ENCODE data around the gene PNRC2. TPM values are rescaled to one million over a fixed set of nuclear protein-coding genes. Genes with fewer than 3 reads are reported as not detected.

The PNRC2 gene
- total and polyA plus RNA-seq, 8 donors: 79.0 to 266 (median 238) TPM

- DNase-seq (no peak), ATAC-seq (no peak)
- Histone ChIP-seq H3K4me3 (no peak overlapping the region), H3K27ac (no peak overlapping the region), H3K4me1 (peaks cover 4 to 29% of the 10 kb centered on the region in 2 donors), H3K27me3 (no peaks in the 10 kb centered on the region), H3K36me3 (peaks cover 0 to 63% of the 10 kb centered on the region in 2 donors), H3K9me3 (no peaks in the 10 kb centered on the region)
- intact Hi-C loops (cut with DNase I): no loop called here
- TF ChIP-seq CTCF (IDR thresholded peaks at IDR 0.05): no peak
These were observed 7.4 kb downstream of the PNRC2 start for GRCh38 chr1:23966973-23967493.

GRCh38 chr1:23967871-23968270, 8.2 kb downstream of the PNRC2 start:
- TF ChIP-seq CTCF (IDR thresholded peaks at IDR 0.05): no peak
- Histone ChIP-seq H3K27me3 (no peaks in the 10 kb centered on the region), H3K4me3 (no peak overlapping the region), H3K36me3 (peaks cover 0 to 71% of the 10 kb centered on the region in 2 donors), H3K9me3 (no peaks in the 10 kb centered on the region), H3K27ac (peak overlapping the region in 1 of 2 donors; percentile 5), H3K4me1 (peaks cover 4 to 28% of the 10 kb centered on the region in 2 donors)
- ATAC-seq (peak; percentile 75), DNase-seq (no peak)
- intact Hi-C loops (cut with DNase I): no loop called here

- intact Hi-C loops (cut with DNase I): no loop called here
- no peak overlapping the region for H3K27ac ChIP-seq
These were observed 17.7 kb downstream of the PNRC2 start for GRCh38 chr1:23977187-23977853.

GRCh38 chr1:23977854-23978191, 18.2 kb downstream of the PNRC2 start:
- intact Hi-C loops (cut with DNase I): no loop called here
- peaks cover 30 to 62% of the 10 kb centered on the region in 2 donors for H3K4me1 ChIP-seq
- H3K27ac ChIP-seq: no peak overlapping the region
- peak overlapping the region in 1 of 2 donors; percentile 77 for H3K4me3 ChIP-seq
- ATAC-seq (no peak), DNase-seq (no peak)
- no peaks in the 10 kb centered on the region for H3K27me3 ChIP-seq
- no peaks in the 10 kb centered on the region for H3K9me3 ChIP-seq
- H3K36me3 ChIP-seq: peaks cover 0 to 23% of the 10 kb centered on the region in 2 donors
- no peak for TF ChIP-seq CTCF (IDR thresholded peaks at IDR 0.05)

More at GRCh38 chr1:23977187-23977853, 17.7 kb downstream of the PNRC2 start:
- ATAC-seq (no peak), DNase-seq (no peak)
- H3K4me3 ChIP-seq: no peak overlapping the region
- no peaks in the 10 kb centered on the region for H3K27me3 ChIP-seq
- peaks cover 30 to 62% of the 10 kb centered on the region in 2 donors for H3K4me1 ChIP-seq
- TF ChIP-seq CTCF (IDR thresholded peaks at IDR 0.05): no peak
- no peaks in the 10 kb centered on the region for H3K9me3 ChIP-seq
- H3K36me3 ChIP-seq: peaks cover 0 to 28% of the 10 kb centered on the region in 2 donors

- Histone ChIP-seq H3K9me3 (no peaks in the 10 kb centered on the region), H3K27ac (peak overlapping the region; percentile 97), H3K27me3 (no peaks in the 10 kb centered on the region), H3K36me3 (peaks cover 0 to 13% of the 10 kb centered on the region in 2 donors), H3K4me3 (peak overlapping the region; percentile 77 to 94), H3K4me1 (peaks cover 30 to 57% of the 10 kb centered on the region in 2 donors)
- DNase-seq: no peak
- no peak for TF ChIP-seq CTCF (IDR thresholded peaks at IDR 0.05)
- no peak for ATAC-seq
- intact Hi-C loops (cut with DNase I): no loop called here
These were observed 19.2 kb downstream of the PNRC2 start for GRCh38 chr1:23978805-23979204.

Measured in left lung (tissue), 10 donors.